22Rv1 (cell line): Measurements from ENCODE around the gene TCF4.
"Not testable (repeated sequence)": the region's sequence is repeated elsewhere in the genome, so short reads cannot be mapped to it uniquely, and the experiment has no call there.

Experiments used
- ZFX ChIP-seq: fragments of 450-650 bp; IDR thresholded peaks from 2 replicates; pipeline ENCODE4 v1.6.1; 2017; ENCODE audit warnings: antibody characterized with exemption, borderline replicate concordance
- TF ChIP-seq, protein P1 (sequence below): fragments of 450-650 bp; IDR thresholded peaks from 2 replicates; pipeline ENCODE4 v1.5.1; 2017; ENCODE audit warnings: mild to moderate bottlenecking

DNA sequence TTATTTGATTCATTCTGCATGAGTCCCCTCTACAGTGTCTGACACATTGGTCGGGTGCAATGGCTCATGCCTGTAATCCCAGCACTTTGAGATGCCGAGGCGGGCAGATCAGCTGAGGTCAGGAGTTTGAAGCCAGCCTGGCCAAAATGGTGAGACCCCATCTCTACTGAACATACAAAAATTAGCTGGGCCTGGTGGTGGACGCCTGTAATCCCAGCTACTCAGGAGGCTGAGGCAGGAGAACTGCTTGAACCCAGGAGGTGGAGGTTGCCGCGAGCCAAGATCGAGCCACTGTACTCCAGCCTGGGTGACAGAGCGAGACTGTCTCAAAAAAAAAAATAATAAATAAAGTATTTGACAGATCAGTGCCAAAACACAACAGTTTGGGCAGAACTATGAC is 118.9 kb downstream of the TCF4 start:
- TF ChIP-seq, protein P1, sequence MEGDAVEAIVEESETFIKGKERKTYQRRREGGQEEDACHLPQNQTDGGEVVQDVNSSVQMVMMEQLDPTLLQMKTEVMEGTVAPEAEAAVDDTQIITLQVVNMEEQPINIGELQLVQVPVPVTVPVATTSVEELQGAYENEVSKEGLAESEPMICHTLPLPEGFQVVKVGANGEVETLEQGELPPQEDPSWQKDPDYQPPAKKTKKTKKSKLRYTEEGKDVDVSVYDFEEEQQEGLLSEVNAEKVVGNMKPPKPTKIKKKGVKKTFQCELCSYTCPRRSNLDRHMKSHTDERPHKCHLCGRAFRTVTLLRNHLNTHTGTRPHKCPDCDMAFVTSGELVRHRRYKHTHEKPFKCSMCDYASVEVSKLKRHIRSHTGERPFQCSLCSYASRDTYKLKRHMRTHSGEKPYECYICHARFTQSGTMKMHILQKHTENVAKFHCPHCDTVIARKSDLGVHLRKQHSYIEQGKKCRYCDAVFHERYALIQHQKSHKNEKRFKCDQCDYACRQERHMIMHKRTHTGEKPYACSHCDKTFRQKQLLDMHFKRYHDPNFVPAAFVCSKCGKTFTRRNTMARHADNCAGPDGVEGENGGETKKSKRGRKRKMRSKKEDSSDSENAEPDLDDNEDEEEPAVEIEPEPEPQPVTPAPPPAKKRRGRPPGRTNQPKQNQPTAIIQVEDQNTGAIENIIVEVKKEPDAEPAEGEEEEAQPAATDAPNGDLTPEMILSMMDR: not testable (repeated sequence)
- TF ChIP-seq ZFX: not testable (repeated sequence)
